SK-N-MC (cell line): ENCODE measurements around the gene GUCA1C.

Experiments
- DNase-seq: peaks from one replicate; pipeline ENCODE4 v3.0.0-alpha.2; 2011; ENCODE audit warnings: low read depth, low spot score
- H3K27ac ChIP-seq: fragments of 200-600 bp; sonication (generic); 2 replicates; pipeline ENCODE4 v1.5.1; 2016; ENCODE audit warnings: mixed run types
- H3K36me3 ChIP-seq: fragments of 200-600 bp; sonication (generic); 2 replicates; pipeline ENCODE4 v1.6.1; 2017; ENCODE audit warnings: antibody characterized with exemption, low read length, mixed read lengths; ENCODE audit not compliant: insufficient read depth
- H3K4me3 ChIP-seq: fragments of 200-600 bp; sonication (generic); 2 replicates; pipeline ENCODE4 v1.5.1; 2016
- H3K9ac ChIP-seq: fragments of 200-600 bp; sonication (generic); 2 replicates; pipeline ENCODE4 v1.8.0; 2017; ENCODE audit warnings: mixed run types, mixed read lengths; ENCODE audit not compliant: insufficient read length
- H3K9me3 ChIP-seq: fragments of 200-600 bp; sonication (generic); 2 replicates; pipeline ENCODE4 v1.6.1; 2017; ENCODE audit warnings: low read depth, mild to moderate bottlenecking, antibody characterized with exemption, low read length, moderate library complexity, mixed read lengths
- EZH2 ChIP-seq: fragments of 200-600 bp; sonication (generic); IDR thresholded peaks from one replicate; pipeline ENCODE4 v1.6.1; 2017; ENCODE audit warnings: antibody characterized with exemption
- FOXP2 ChIP-seq: optimal IDR thresholded peaks from 2 replicates; pipeline ENCODE3; 2011; ENCODE audit warnings: mild to moderate bottlenecking, moderate library complexity; ENCODE audit not compliant: insufficient read depth; ENCODE audit errors: extremely low read length, control extremely low read depth
- POLR2AphosphoS5 ChIP-seq: IDR thresholded peaks from 2 replicates; pipeline ENCODE4 v1.6.1; 2012; ENCODE audit warnings: mild to moderate bottlenecking, low read depth, low read length, borderline replicate concordance

GUCA1C gene

GRCh38 chr3:108953700-108954099 is at the start of gene GUCA1C:
TSS of gene GUCA1C (minus strand) at chr3:108953879. CDS start at chr3:108953762, 117 bp downstream.
- H3K9ac ChIP-seq = no peak within 1 kb of the TSS
- no peak for DNase-seq
- no peak for TF ChIP-seq POLR2AphosphoS5
- no peak for TF ChIP-seq EZH2
- no peak for TF ChIP-seq FOXP2
- no peaks in the 10 kb centered on the region for H3K36me3 ChIP-seq
- H3K27ac ChIP-seq = no peak within 1 kb of the TSS
- H3K4me3 ChIP-seq = no peak within 1 kb of the TSS
- H3K9me3 ChIP-seq = no peaks in the 10 kb centered on the region

DNA sequence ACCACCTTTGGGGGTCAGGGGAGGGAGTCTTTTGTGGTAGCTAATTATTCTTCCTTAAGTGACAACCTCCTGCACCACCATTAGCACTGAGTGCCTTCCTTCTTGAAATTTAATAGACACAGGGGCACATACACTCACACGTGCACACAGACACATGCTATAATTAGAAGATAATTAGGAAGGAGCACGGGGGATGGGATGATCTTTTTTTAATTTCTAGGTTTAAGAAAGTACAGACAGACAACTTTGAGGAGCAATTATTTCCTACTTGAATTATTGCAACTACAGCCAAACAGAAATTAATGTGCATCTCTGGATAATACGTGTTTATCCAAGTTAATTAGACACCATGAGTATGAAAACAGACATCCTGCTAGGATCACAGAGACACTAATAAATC is 44.8 kb upstream of the GUCA1C start:
- no peaks in the 10 kb centered on the region for H3K9me3 ChIP-seq
- H3K9ac ChIP-seq = no peak overlapping the region
- H3K27ac ChIP-seq = no peak overlapping the region
- no peaks in the 10 kb centered on the region for H3K36me3 ChIP-seq
- TF ChIP-seq FOXP2 (no peak), POLR2AphosphoS5 (no peak), EZH2 (no peak)
- DNase-seq = no peak
- no peak overlapping the region for H3K4me3 ChIP-seq

DNA sequence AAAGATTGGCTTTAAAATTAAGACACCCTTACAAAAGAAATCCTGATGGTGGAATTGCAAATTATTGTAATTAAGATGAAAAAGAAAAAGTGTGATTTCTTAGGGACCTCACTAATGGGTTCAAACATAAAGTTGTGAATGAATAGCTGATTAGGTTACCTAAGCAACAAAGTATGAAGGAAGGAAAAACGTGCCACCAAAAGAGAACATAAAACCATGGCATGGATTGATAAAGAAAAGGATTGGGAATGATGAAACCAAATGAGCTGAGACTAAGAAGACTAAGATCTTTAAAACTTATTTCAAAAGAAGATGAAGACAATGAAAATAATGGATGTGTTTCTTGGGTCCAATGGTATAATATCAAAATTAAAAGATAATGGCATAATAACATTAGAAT is 32.2 kb upstream of the GUCA1C start:
- H3K9me3 ChIP-seq = no peaks in the 10 kb centered on the region
- no peak overlapping the region for H3K27ac ChIP-seq
- no peak overlapping the region for H3K9ac ChIP-seq
- no peak for DNase-seq
- TF ChIP-seq POLR2AphosphoS5 = no peak
- no peak for TF ChIP-seq EZH2
- H3K4me3 ChIP-seq = no peak overlapping the region
- no peaks in the 10 kb centered on the region for H3K36me3 ChIP-seq

DNA sequence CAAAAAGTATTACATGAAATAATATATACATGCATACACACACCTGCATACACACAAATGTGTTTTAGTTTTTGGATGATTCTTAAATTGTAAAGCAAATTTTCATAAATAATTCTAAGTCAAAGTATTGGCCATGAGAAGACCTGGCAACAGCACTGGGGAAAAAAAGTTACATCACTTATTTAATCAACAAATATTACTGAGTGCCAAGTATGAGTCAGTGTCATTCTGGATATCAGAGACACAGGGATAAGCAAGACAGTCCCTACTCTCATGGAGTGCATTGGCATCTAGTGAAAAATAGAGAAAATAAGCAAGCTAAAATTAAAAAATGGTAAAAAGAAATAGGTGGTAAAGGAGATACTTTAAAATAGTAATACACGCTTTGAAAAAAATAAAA is 29.4 kb upstream of the GUCA1C start:
- Histone ChIP-seq H3K36me3 (no peaks in the 10 kb centered on the region), H3K9ac (no peak overlapping the region), H3K27ac (no peak overlapping the region), H3K9me3 (no peaks in the 10 kb centered on the region), H3K4me3 (no peak overlapping the region)
- DNase-seq = no peak
- TF ChIP-seq EZH2 (no peak), POLR2AphosphoS5 (no peak), FOXP2 (no peak)

GRCh38 chr3:108976058-108976457 is 22.4 kb upstream of the GUCA1C start:
- no peak overlapping the region for H3K4me3 ChIP-seq
- no peak for TF ChIP-seq EZH2
- TF ChIP-seq FOXP2 = no peak
- TF ChIP-seq POLR2AphosphoS5 = no peak
- DNase-seq = no peak

DNA sequence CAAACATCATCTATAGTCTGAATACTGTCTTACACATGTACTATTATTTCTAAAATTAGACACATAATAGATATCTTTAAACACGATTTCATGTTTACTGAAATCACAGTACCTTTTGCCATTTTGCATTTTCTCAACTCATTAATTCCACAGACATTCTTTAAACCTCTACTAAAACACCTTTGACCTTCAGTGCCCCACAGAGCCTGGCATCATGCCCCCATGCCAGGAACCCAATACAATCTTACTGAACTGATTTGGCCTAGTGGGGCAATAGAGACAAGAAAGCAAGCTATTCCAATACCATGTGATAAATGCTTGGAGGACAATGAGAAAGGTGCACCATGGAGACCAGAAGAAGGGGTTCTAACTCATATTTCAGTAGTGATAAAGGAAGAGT is 19.3 kb upstream of the GUCA1C start:
- no peak for DNase-seq
- Histone ChIP-seq H3K36me3 (no peaks in the 10 kb centered on the region), H3K4me3 (no peak overlapping the region), H3K9ac (no peak overlapping the region), H3K27ac (no peak overlapping the region), H3K9me3 (no peaks in the 10 kb centered on the region)
- no peak for TF ChIP-seq FOXP2

More at GRCh38 chr3:108976058-108976457, 22.4 kb upstream of the GUCA1C start:
- no peaks in the 10 kb centered on the region for H3K36me3 ChIP-seq
- H3K9ac ChIP-seq = no peak overlapping the region
- H3K27ac ChIP-seq = no peak overlapping the region
- H3K9me3 ChIP-seq = no peaks in the 10 kb centered on the region

DNA sequence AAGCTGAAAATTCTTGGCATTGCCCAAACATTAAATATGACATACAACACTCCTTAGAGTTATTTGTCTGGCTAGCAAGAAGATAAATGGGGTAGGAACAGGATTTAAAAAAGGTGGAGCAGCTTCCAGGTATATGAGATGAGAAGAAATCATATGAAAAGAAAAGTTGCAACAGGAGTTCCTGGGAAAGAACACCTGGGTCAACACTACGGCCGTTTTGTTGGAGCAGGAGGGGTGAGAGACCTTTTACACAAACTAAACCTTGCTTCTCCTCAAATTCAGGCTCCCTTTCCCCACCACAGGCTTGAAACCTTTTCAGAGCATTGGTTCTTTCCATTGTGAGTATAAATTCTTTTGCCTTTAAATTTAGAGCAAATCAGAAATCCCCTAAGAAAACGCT is 18.8 kb upstream of the GUCA1C start:
- no peak overlapping the region for H3K9ac ChIP-seq
- no peak for DNase-seq
- H3K4me3 ChIP-seq = no peak overlapping the region
- H3K27ac ChIP-seq = no peak overlapping the region
- no peaks in the 10 kb centered on the region for H3K36me3 ChIP-seq
- no peaks in the 10 kb centered on the region for H3K9me3 ChIP-seq
- TF ChIP-seq POLR2AphosphoS5 (no peak), EZH2 (no peak), FOXP2 (no peak)

- Histone ChIP-seq H3K4me3 (no peak overlapping the region), H3K9ac (no peak overlapping the region), H3K27ac (no peak overlapping the region), H3K9me3 (no peaks in the 10 kb centered on the region), H3K36me3 (no peaks in the 10 kb centered on the region)
- no peak for DNase-seq
- no peak for TF ChIP-seq FOXP2
- TF ChIP-seq POLR2AphosphoS5 = no peak
- TF ChIP-seq EZH2 = no peak
Observed at GRCh38 chr3:108970561-108970960, 16.9 kb upstream of the GUCA1C start.

- no peaks in the 10 kb centered on the region for H3K9me3 ChIP-seq
- no peak for DNase-seq
- no peak overlapping the region for H3K27ac ChIP-seq
- TF ChIP-seq POLR2AphosphoS5 = no peak
- TF ChIP-seq FOXP2 = no peak
- no peaks in the 10 kb centered on the region for H3K36me3 ChIP-seq
- no peak overlapping the region for H3K9ac ChIP-seq
- no peak overlapping the region for H3K4me3 ChIP-seq
Observed at GRCh38 chr3:108966773-108967172, 13.1 kb upstream of the GUCA1C start.

GRCh38 chr3:108959017-108959416 is 5.3 kb upstream of the GUCA1C start:
- DNase-seq = no peak
- H3K36me3 ChIP-seq = no peaks in the 10 kb centered on the region
- H3K9ac ChIP-seq = no peak overlapping the region
- H3K9me3 ChIP-seq = no peaks in the 10 kb centered on the region
- TF ChIP-seq POLR2AphosphoS5 (no peak), EZH2 (no peak), FOXP2 (no peak)
- no peak overlapping the region for H3K4me3 ChIP-seq
- no peak overlapping the region for H3K27ac ChIP-seq
